PC-3 (cell line): ENCODE measurements around the gene SPATA46. TPM values are rescaled to one million over a fixed set of nuclear protein-coding genes. Genes with fewer than 3 reads are reported as not detected.

ENCODE experiments used
- ATAC-seq: fragments of 200-7000 bp; cut with Tn5 transposase; 2 replicates; pipeline ENCODE4 v1.9.1; 2020; ENCODE audit warnings: mild to moderate bottlenecking, moderate library complexity
- BruUV-seq: library from RNA; stranded (reverse); fragments of 400-500 nt; replicated peaks from 2 replicates; lab custom pipeline; 2021; lab: Mats Ljungman, UMichigan
- CTCF ChIA-PET: fragments of 300-600 bp; sonication (Branson Sonifier 250); formaldehyde crosslinking; loops from one replicate; lab custom pipeline; 2022; ENCODE audit warnings: antibody characterized with exemption; lab: Charles Lee
- POLR2A ChIA-PET: fragments of 300-600 bp; sonication (Branson Sonifier 250); formaldehyde crosslinking; loops from one replicate; lab custom pipeline; 2022; ENCODE audit warnings: antibody characterized with exemption; ENCODE audit not compliant: unreplicated experiment; lab: Charles Lee
- DNase-seq: peaks from one replicate; pipeline ENCODE4 v3.0.0-alpha.2; 2015
- H2AFZ ChIP-seq: fragments of 300-600 bp; sonication (generic); 2 replicates; pipeline ENCODE4 v1.6.0; 2016; ENCODE audit warnings: antibody characterized with exemption, low read length
- H3F3A ChIP-seq: fragments of 300-600 bp; sonication (generic); one replicate; pipeline ENCODE4 v1.6.0; 2017; ENCODE audit warnings: antibody characterized with exemption, low read length, control low read depth, mild to moderate bottlenecking; ENCODE audit not compliant: unreplicated experiment
- H3K27ac ChIP-seq: fragments of 300-600 bp; sonication (generic); 2 replicates; pipeline ENCODE4 v1.5.1; 2016; ENCODE audit warnings: mild to moderate bottlenecking, low read length
- H3K27me3 ChIP-seq: fragments of 300-600 bp; sonication (generic); 2 replicates; pipeline ENCODE4 v1.6.1; 2016; ENCODE audit warnings: low read length, mixed read lengths
- H3K36me3 ChIP-seq: fragments of 300-600 bp; sonication (generic); 2 replicates; pipeline ENCODE4 v1.6.1; 2016; ENCODE audit warnings: low read depth, mixed run types, low read length, mixed read lengths
- H3K4me1 ChIP-seq: fragments of 300-600 bp; sonication (generic); 2 replicates; pipeline ENCODE4 v1.5.1; 2016; ENCODE audit warnings: low read length; ENCODE audit not compliant: insufficient read depth
- H3K4me2 ChIP-seq: fragments of 300-600 bp; sonication (generic); 2 replicates; pipeline ENCODE4 v1.6.0; 2016; ENCODE audit warnings: low read length
- H3K4me3 ChIP-seq: fragments of 300-600 bp; sonication (generic); 2 replicates; pipeline ENCODE4 v1.5.1; 2016; ENCODE audit warnings: mild to moderate bottlenecking, low read length, mixed read lengths
- H3K79me2 ChIP-seq: fragments of 300-600 bp; sonication (generic); 2 replicates; pipeline ENCODE4 v1.6.1; 2017; ENCODE audit warnings: low read length, mixed read lengths
- H3K9ac ChIP-seq: fragments of 300-600 bp; sonication (generic); 2 replicates; pipeline ENCODE4 v1.6.0; 2016; ENCODE audit warnings: mild to moderate bottlenecking, low read length
- H3K9me2 ChIP-seq: fragments of 300-600 bp; sonication (generic); replicated peaks from 2 replicates; pipeline ENCODE4 v1.6.1; 2016; ENCODE audit warnings: mixed run types, low read length, mixed read lengths
- H3K9me3 ChIP-seq: fragments of 300-600 bp; sonication (generic); 2 replicates; pipeline ENCODE4 v1.6.1; 2016; ENCODE audit warnings: low read length, mixed read lengths
- H4K20me1 ChIP-seq: fragments of 300-600 bp; sonication (generic); 2 replicates; pipeline ENCODE4 v1.6.1; 2016; ENCODE audit warnings: low read length, mixed read lengths
- EZH2 ChIP-seq: fragments of 300-600 bp; sonication (generic); IDR thresholded peaks from one replicate; pipeline ENCODE4 v1.6.1; 2017; ENCODE audit warnings: antibody characterized with exemption, mild to moderate bottlenecking, low read length; ENCODE audit not compliant: unreplicated experiment
- EZH2phosphoT487 ChIP-seq: fragments of 300-600 bp; sonication (generic); IDR thresholded peaks from 2 replicates; pipeline ENCODE4 v1.6.1; 2018; ENCODE audit warnings: mild to moderate bottlenecking, antibody characterized with exemption, low read length, borderline replicate concordance
- intact Hi-C: fragments of 100-400 bp; cut with micrococcal nuclease; formaldehyde crosslinking; loops from 2 replicates; pipeline ENCODE4 v1.9.0; 2023
- total RNA-seq: library from RNA; depleted of rRNA; stranded (reverse); fragments of >200 nt; gene quantifications from 2 replicates; pipeline ENCODE4 v1.2.3, GENCODE V29; 2014
- TF ChIP-seq, protein P1 (sequence below): fragments of 300-600 bp; sonication (generic); conservative IDR thresholded peaks from 2 replicates; pipeline ENCODE4 v1.5.1; 2017; ENCODE audit warnings: antibody characterized with exemption, low read depth, mild to moderate bottlenecking, low read length

SPATA46 gene
- total RNA-seq, 1 experiment from 2014 or later = not detected

DNA sequence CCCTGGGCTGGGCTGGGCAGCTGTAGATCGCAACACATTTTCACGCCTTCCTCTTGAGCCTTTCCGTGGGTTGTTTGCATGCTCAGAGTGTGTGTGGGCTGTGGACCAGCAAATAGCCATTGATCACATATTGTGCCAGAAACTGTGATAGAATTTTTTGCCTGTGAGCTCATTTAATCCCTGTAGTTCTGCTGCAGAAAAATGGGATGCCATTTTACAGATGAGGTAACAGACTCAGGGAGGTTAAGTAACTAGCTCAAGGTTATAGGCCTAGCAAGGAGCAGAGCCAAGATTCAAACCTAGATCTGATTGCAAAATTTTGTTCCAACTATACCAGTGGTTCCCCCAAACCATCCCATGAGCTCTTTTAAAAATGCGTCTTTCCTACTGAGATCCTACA lies 10.5 kb downstream of the SPATA46 start:
- Histone ChIP-seq H3K9me2 (no peaks in the 10 kb centered on the region), H3K4me3 (no peak overlapping the region), H3F3A (no peaks in the 10 kb centered on the region), H3K9me3 (no peaks in the 10 kb centered on the region), H3K9ac (no peak overlapping the region), H4K20me1 (no peaks in the 10 kb centered on the region), H3K27me3 (no peaks in the 10 kb centered on the region), H3K36me3 (no peaks in the 10 kb centered on the region), H3K4me1 (no peaks in the 10 kb centered on the region), H3K27ac (no peak overlapping the region), H3K4me2 (no peak overlapping the region), H2AFZ (no peak overlapping the region), H3K79me2 (no peaks in the 10 kb centered on the region)
- TF ChIP-seq, protein P1, sequence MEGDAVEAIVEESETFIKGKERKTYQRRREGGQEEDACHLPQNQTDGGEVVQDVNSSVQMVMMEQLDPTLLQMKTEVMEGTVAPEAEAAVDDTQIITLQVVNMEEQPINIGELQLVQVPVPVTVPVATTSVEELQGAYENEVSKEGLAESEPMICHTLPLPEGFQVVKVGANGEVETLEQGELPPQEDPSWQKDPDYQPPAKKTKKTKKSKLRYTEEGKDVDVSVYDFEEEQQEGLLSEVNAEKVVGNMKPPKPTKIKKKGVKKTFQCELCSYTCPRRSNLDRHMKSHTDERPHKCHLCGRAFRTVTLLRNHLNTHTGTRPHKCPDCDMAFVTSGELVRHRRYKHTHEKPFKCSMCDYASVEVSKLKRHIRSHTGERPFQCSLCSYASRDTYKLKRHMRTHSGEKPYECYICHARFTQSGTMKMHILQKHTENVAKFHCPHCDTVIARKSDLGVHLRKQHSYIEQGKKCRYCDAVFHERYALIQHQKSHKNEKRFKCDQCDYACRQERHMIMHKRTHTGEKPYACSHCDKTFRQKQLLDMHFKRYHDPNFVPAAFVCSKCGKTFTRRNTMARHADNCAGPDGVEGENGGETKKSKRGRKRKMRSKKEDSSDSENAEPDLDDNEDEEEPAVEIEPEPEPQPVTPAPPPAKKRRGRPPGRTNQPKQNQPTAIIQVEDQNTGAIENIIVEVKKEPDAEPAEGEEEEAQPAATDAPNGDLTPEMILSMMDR = no peak
- TF ChIP-seq EZH2phosphoT487 = no peak
- no peak for TF ChIP-seq EZH2
- no TSS peak for BruUV-seq
- ChIA-PET POLR2A (no interaction called here), CTCF (no interaction called here)
- DNase-seq (no peak), ATAC-seq (no peak)
- intact Hi-C loops = no loop called here

DNA sequence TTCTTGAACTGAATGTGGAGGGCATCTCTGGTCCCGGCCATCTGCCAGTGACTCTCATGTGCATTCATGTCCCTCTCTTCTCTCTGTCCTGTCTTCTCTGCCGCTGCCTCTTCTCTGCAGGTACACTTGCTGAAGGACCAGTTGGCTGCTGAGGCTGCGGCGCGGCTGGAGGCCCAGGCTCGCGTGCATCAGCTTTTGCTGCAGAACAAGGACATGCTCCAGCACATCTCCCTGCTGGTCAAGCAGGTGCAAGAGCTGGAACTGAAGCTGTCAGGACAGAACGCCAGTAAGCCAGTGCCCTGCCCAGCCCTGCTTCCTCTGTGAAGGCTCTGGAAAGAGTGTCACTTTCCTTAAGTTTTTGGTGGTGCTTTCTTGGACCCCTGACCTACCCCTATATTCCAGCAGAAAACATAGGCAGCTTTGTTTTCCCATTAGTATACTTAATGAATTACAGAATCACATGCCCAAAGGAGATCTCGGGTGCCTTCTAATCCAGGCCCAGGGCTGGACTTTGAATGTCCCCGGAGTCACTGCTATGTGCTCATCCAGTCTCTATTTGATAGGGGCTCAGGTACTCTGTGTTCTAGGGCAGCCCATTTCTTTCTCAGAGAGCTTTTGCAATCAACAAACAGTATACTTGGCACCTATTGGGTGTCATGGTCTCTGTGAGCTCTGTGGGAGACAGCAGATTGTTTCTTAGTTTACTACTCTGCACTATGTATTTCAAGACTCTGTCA lies 11.2 kb downstream of the SPATA46 start:
- no peak overlapping the region for H3K4me3 ChIP-seq
- H3K36me3 ChIP-seq = no peaks in the 10 kb centered on the region
- TF ChIP-seq, protein P1 = no peak
- TF ChIP-seq EZH2 (no peak), EZH2phosphoT487 (no peak)
- H2AFZ ChIP-seq = no peak overlapping the region
- no peaks in the 10 kb centered on the region for H3K79me2 ChIP-seq
- no peaks in the 10 kb centered on the region for H3F3A ChIP-seq
- intact Hi-C loops = no loop called here
- H3K4me1 ChIP-seq = no peaks in the 10 kb centered on the region
- no peaks in the 10 kb centered on the region for H3K9me3 ChIP-seq
- H3K4me2 ChIP-seq = no peak overlapping the region
- H4K20me1 ChIP-seq = no peaks in the 10 kb centered on the region
- no peaks in the 10 kb centered on the region for H3K9me2 ChIP-seq
- ATAC-seq (no peak), DNase-seq (no peak)
- H3K27me3 ChIP-seq = no peaks in the 10 kb centered on the region
- H3K9ac ChIP-seq = no peak overlapping the region
- BruUV-seq = no TSS peak
- POLR2A ChIA-PET = no interaction called here
- CTCF ChIA-PET = interaction anchor here (0.8 kb wide), 1 partner anchor 8 kb away, joined by 3 read pairs; no protein-coding TSS in a partner anchor
- H3K27ac ChIP-seq = no peak overlapping the region

DNA sequence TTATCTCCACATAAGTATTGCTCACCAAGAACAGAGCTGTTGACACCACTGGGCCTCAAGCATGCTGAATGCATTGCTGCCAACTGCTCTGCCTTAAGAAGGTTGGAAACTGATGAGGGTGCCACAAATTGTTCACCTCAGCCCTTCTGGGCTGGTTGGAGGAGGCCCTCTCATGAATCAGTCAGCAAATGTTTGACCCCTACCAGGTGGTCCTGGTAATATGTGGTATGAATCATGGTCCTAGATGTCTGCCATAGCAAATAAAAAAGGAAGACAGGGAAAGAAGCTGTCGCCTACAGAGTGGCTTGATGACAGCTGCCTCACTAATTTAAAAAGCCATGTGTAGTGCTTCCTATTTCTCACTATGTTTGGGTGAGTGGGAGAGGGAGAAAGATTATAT lies 12.2 kb downstream of the SPATA46 start:
- no peaks in the 10 kb centered on the region for H3K9me2 ChIP-seq
- no peak overlapping the region for H3K4me2 ChIP-seq
- H3K27me3 ChIP-seq = no peaks in the 10 kb centered on the region
- no peaks in the 10 kb centered on the region for H3F3A ChIP-seq
- BruUV-seq = no TSS peak
- TF ChIP-seq, protein P1 = no peak
- TF ChIP-seq EZH2phosphoT487 (no peak), EZH2 (no peak)
- H3K4me1 ChIP-seq = no peaks in the 10 kb centered on the region
- no peaks in the 10 kb centered on the region for H4K20me1 ChIP-seq
- ChIA-PET POLR2A (no interaction called here), CTCF (no interaction called here)
- no peak overlapping the region for H2AFZ ChIP-seq
- H3K36me3 ChIP-seq = no peaks in the 10 kb centered on the region
- intact Hi-C loops = no loop called here
- ATAC-seq = no peak
- no peak overlapping the region for H3K9ac ChIP-seq
- H3K79me2 ChIP-seq = no peaks in the 10 kb centered on the region
- no peak overlapping the region for H3K27ac ChIP-seq
- no peak overlapping the region for H3K4me3 ChIP-seq
- no peak for DNase-seq
- no peaks in the 10 kb centered on the region for H3K9me3 ChIP-seq
